HG02623 (cell line): ENCODE results near the gene PIMREG.

Source experiments
- ATAC-seq: cut with Tn5 transposase; IDR thresholded peaks from one replicate; pipeline ENCODE4 v1.9.1; 2021; ENCODE audit warnings: moderate library complexity; ENCODE audit not compliant: unreplicated experiment

The PIMREG gene

GRCh38 chr17:6443692-6444570 lies at the start of gene PIMREG:
Gene PIMREG, plus strand, starts transcription at chr17:6444455. Its CDS starts 656 bp downstream, at chr17:6445111.
- peak; percentile 74 for ATAC-seq

- no peak for ATAC-seq
Observed at GRCh38 chr17:6398955-6399354, 45.3 kb upstream of the PIMREG start.

- ATAC-seq = no peak
Observed at GRCh38 chr17:6402258-6402657, 42.0 kb upstream of the PIMREG start.

- ATAC-seq = no peak
Observed at GRCh38 chr17:6408276-6408675, 36.0 kb upstream of the PIMREG start.

GRCh38 chr17:6408735-6409134 lies 35.5 kb upstream of the PIMREG start:
- no peak for ATAC-seq

- no peak for ATAC-seq
Observed at GRCh38 chr17:6413065-6413464, 31.2 kb upstream of the PIMREG start.

GRCh38 chr17:6415616-6416015 lies 28.6 kb upstream of the PIMREG start:
- ATAC-seq = no peak

GRCh38 chr17:6420173-6420641 lies 24.0 kb upstream of the PIMREG start:
- ATAC-seq = no peak

GRCh38 chr17:6421700-6422604 lies 22.3 kb upstream of the PIMREG start:
- ATAC-seq = no peak

GRCh38 chr17:6422654-6423241 lies 21.5 kb upstream of the PIMREG start:
- ATAC-seq = no peak

- ATAC-seq = no peak
Observed at GRCh38 chr17:6423931-6424330, 20.3 kb upstream of the PIMREG start.

GRCh38 chr17:6425407-6425806 lies 18.8 kb upstream of the PIMREG start:
- no peak for ATAC-seq

- ATAC-seq = no peak
Observed at GRCh38 chr17:6426356-6427101, 17.7 kb upstream of the PIMREG start.

- ATAC-seq = no peak
Observed at GRCh38 chr17:6427279-6427781, 16.9 kb upstream of the PIMREG start.

- no peak for ATAC-seq
Observed at GRCh38 chr17:6428207-6428965, 15.9 kb upstream of the PIMREG start.

- ATAC-seq = no peak
Observed at GRCh38 chr17:6429266-6429665, 15.0 kb upstream of the PIMREG start.

- ATAC-seq = no peak
Observed at GRCh38 chr17:6430769-6431168, 13.5 kb upstream of the PIMREG start.

GRCh38 chr17:6435051-6435450 lies 9.2 kb upstream of the PIMREG start, which contains the start of gene AIPL1:
Gene AIPL1, minus strand, starts transcription at chr17:6435121. Its CDS starts 17 bp downstream, at chr17:6435104.
- ATAC-seq = no peak

GRCh38 chr17:6435968-6436367 lies 8.3 kb upstream of the PIMREG start:
- ATAC-seq = no peak
